Measurements from ENCODE around the gene CLCA4.

The CLCA4 gene

GRCh38 chr1:86542631-86543030 is 4.2 kb upstream of the CLCA4 start:
- no peak overlapping the region for H3K14ac ChIP-seq (ENCODE audit: low read length in 2 of 2)
- H2AFZ ChIP-seq (ENCODE audit: low read depth, low read length): no peak overlapping the region
- H3K79me1 ChIP-seq (replicated peaks; ENCODE audit: low read length, poor library complexity, severe bottlenecking): no peaks in the 10 kb centered on the region
- no peak overlapping the region for H4K91ac ChIP-seq (ENCODE audit: low read length)
- no peaks in the 10 kb centered on the region for H3K27me3 ChIP-seq (ENCODE audit: control insufficient read depth in 1 of 2, insufficient read depth in 1 of 2, low read length in 2 of 2)
- H3K4ac ChIP-seq (ENCODE audit: low read depth in 1 of 2, low read length in 2 of 2): no peak overlapping the region
- DNase-seq: no peak
- no peaks in the 10 kb centered on the region for H3K4me1 ChIP-seq (ENCODE audit: control insufficient read depth, insufficient read depth, low read depth, low read length)
- H3K18ac ChIP-seq (ENCODE audit: low read depth in 1 of 2, low read length in 2 of 2): no peak overlapping the region
- H3K4me2 ChIP-seq (ENCODE audit: low read length, poor library complexity, severe bottlenecking): no peak overlapping the region
- H2BK120ac ChIP-seq (ENCODE audit: low read depth, low read length): no peak overlapping the region
- H2BK15ac ChIP-seq (ENCODE audit: low read depth, poor library complexity, severe bottlenecking): no peak overlapping the region
- H3K9me3 ChIP-seq (ENCODE audit: control insufficient read depth, low read length): no peaks in the 10 kb centered on the region
- no peak overlapping the region for H3K27ac ChIP-seq (ENCODE audit: low read length, poor library complexity, severe bottlenecking)
- H2BK12ac ChIP-seq (ENCODE audit: low read length in 2 of 2): no peak overlapping the region
- no peak overlapping the region for H3K4me3 ChIP-seq (ENCODE audit: insufficient read depth in 1 of 2, low read depth in 1 of 2, low read length in 2 of 2)
- H2AK5ac ChIP-seq (ENCODE audit: low read length, severe bottlenecking): no peak overlapping the region
- H4K8ac ChIP-seq (ENCODE audit: low read length): no peak overlapping the region
- H2BK5ac ChIP-seq (ENCODE audit: low read depth, low read length, poor library complexity, severe bottlenecking): no peak overlapping the region
- no peaks in the 10 kb centered on the region for H3K36me3 ChIP-seq (ENCODE audit: control insufficient read depth in 1 of 2, insufficient read depth in 2 of 2, low read depth in 1 of 2, low read length in 2 of 2)
- H3K9ac ChIP-seq (ENCODE audit: low read length): no peak overlapping the region
- no peak overlapping the region for H3K23ac ChIP-seq (ENCODE audit: low read length in 2 of 2)

GRCh38 chr1:86548839-86549238 is 2.0 kb downstream of the CLCA4 start:
- no peak overlapping the region for H3K4me2 ChIP-seq (ENCODE audit: low read length, poor library complexity, severe bottlenecking)
- H4K91ac ChIP-seq (ENCODE audit: low read length): no peak overlapping the region
- no peak overlapping the region for H2BK15ac ChIP-seq (ENCODE audit: low read depth, poor library complexity, severe bottlenecking)
- no peak overlapping the region for H3K23ac ChIP-seq (ENCODE audit: low read length in 2 of 2)
- no peaks in the 10 kb centered on the region for H3K36me3 ChIP-seq (ENCODE audit: control insufficient read depth in 1 of 2, insufficient read depth in 2 of 2, low read depth in 1 of 2, low read length in 2 of 2)
- DNase-seq: no peak
- H3K9me3 ChIP-seq (ENCODE audit: control insufficient read depth, low read length): no peaks in the 10 kb centered on the region
- H4K8ac ChIP-seq (ENCODE audit: low read length): no peak overlapping the region
- no peaks in the 10 kb centered on the region for H3K79me1 ChIP-seq (replicated peaks; ENCODE audit: low read length, poor library complexity, severe bottlenecking)
- H2BK12ac ChIP-seq (ENCODE audit: low read length in 2 of 2): no peak overlapping the region
- H2AK5ac ChIP-seq (ENCODE audit: low read length, severe bottlenecking): no peak overlapping the region
- H2BK120ac ChIP-seq (ENCODE audit: low read depth, low read length): no peak overlapping the region
- H3K27ac ChIP-seq (ENCODE audit: low read length, poor library complexity, severe bottlenecking): no peak overlapping the region
- no peak overlapping the region for H3K18ac ChIP-seq (ENCODE audit: low read depth in 1 of 2, low read length in 2 of 2)
- no peaks in the 10 kb centered on the region for H3K4me1 ChIP-seq (ENCODE audit: control insufficient read depth, insufficient read depth, low read depth, low read length)
- H2BK5ac ChIP-seq (ENCODE audit: low read depth, low read length, poor library complexity, severe bottlenecking): no peak overlapping the region
- H3K4ac ChIP-seq (ENCODE audit: low read depth in 1 of 2, low read length in 2 of 2): no peak overlapping the region
- H3K9ac ChIP-seq (ENCODE audit: low read length): no peak overlapping the region
- H3K14ac ChIP-seq (ENCODE audit: low read length in 2 of 2): no peak overlapping the region
- H3K4me3 ChIP-seq (ENCODE audit: insufficient read depth in 1 of 2, low read depth in 1 of 2, low read length in 2 of 2): no peak overlapping the region
- H2AFZ ChIP-seq (ENCODE audit: low read depth, low read length): no peak overlapping the region
- H3K27me3 ChIP-seq (ENCODE audit: control insufficient read depth in 1 of 2, insufficient read depth in 1 of 2, low read length in 2 of 2): no peaks in the 10 kb centered on the region

- Histone ChIP-seq H3K9ac (ENCODE audit: low read length) (no peak overlapping the region), H3K27me3 (ENCODE audit: control insufficient read depth in 1 of 2, insufficient read depth in 1 of 2, low read length in 2 of 2) (no peaks in the 10 kb centered on the region), H4K91ac (ENCODE audit: low read length) (no peak overlapping the region), H2AK5ac (ENCODE audit: low read length, severe bottlenecking) (no peak overlapping the region), H3K79me1 (replicated peaks; ENCODE audit: low read length, poor library complexity, severe bottlenecking) (no peaks in the 10 kb centered on the region), H2AFZ (ENCODE audit: low read depth, low read length) (no peak overlapping the region), H4K8ac (ENCODE audit: low read length) (no peak overlapping the region), H3K23ac (ENCODE audit: low read length in 2 of 2) (no peak overlapping the region), H3K18ac (ENCODE audit: low read depth in 1 of 2, low read length in 2 of 2) (no peak overlapping the region), H3K4ac (ENCODE audit: low read depth in 1 of 2, low read length in 2 of 2) (no peak overlapping the region), H2BK5ac (ENCODE audit: low read depth, low read length, poor library complexity, severe bottlenecking) (no peak overlapping the region), H3K4me1 (ENCODE audit: control insufficient read depth, insufficient read depth, low read depth, low read length) (no peaks in the 10 kb centered on the region), H3K27ac (ENCODE audit: low read length, poor library complexity, severe bottlenecking) (no peak overlapping the region), H3K36me3 (ENCODE audit: control insufficient read depth in 1 of 2, insufficient read depth in 2 of 2, low read depth in 1 of 2, low read length in 2 of 2) (no peaks in the 10 kb centered on the region), H3K4me3 (ENCODE audit: insufficient read depth in 1 of 2, low read depth in 1 of 2, low read length in 2 of 2) (no peak overlapping the region), H3K9me3 (ENCODE audit: control insufficient read depth, low read length) (no peaks in the 10 kb centered on the region), H2BK12ac (ENCODE audit: low read length in 2 of 2) (no peak overlapping the region), H2BK120ac (ENCODE audit: low read depth, low read length) (no peak overlapping the region), H3K14ac (ENCODE audit: low read length in 2 of 2) (no peak overlapping the region), H2BK15ac (ENCODE audit: low read depth, poor library complexity, severe bottlenecking) (no peak overlapping the region), H3K4me2 (ENCODE audit: low read length, poor library complexity, severe bottlenecking) (no peak overlapping the region)
- 83% methylated on average over 3 of the region's 3 CpGs for WGBS
- DNase-seq: no peak
Observed at GRCh38 chr1:86551305-86551704, 4.4 kb downstream of the CLCA4 start.

GRCh38 chr1:86552376-86552775 is 5.5 kb downstream of the CLCA4 start:
- H3K4me1 ChIP-seq (ENCODE audit: control insufficient read depth, insufficient read depth, low read depth, low read length): no peaks in the 10 kb centered on the region
- H2AFZ ChIP-seq (ENCODE audit: low read depth, low read length): no peak overlapping the region
- 95% methylated on average over 19 of the region's 19 CpGs for WGBS
- no peak overlapping the region for H3K23ac ChIP-seq (ENCODE audit: low read length in 2 of 2)
- peaks cover under 1% of the 10 kb centered on the region for H3K9me3 ChIP-seq (ENCODE audit: control insufficient read depth, low read length)
- no peak overlapping the region for H3K4me3 ChIP-seq (ENCODE audit: insufficient read depth in 1 of 2, low read depth in 1 of 2, low read length in 2 of 2)
- H3K79me1 ChIP-seq (replicated peaks; ENCODE audit: low read length, poor library complexity, severe bottlenecking): no peaks in the 10 kb centered on the region
- H2BK5ac ChIP-seq (ENCODE audit: low read depth, low read length, poor library complexity, severe bottlenecking): no peak overlapping the region
- H4K91ac ChIP-seq (ENCODE audit: low read length): no peak overlapping the region
- H2AK5ac ChIP-seq (ENCODE audit: low read length, severe bottlenecking): no peak overlapping the region
- H2BK15ac ChIP-seq (ENCODE audit: low read depth, poor library complexity, severe bottlenecking): no peak overlapping the region
- H3K4me2 ChIP-seq (ENCODE audit: low read length, poor library complexity, severe bottlenecking): no peak overlapping the region
- H2BK120ac ChIP-seq (ENCODE audit: low read depth, low read length): no peak overlapping the region
- H4K8ac ChIP-seq (ENCODE audit: low read length): no peak overlapping the region
- DNase-seq: no peak
- H3K27me3 ChIP-seq (ENCODE audit: control insufficient read depth in 1 of 2, insufficient read depth in 1 of 2, low read length in 2 of 2): no peaks in the 10 kb centered on the region
- no peak overlapping the region for H3K9ac ChIP-seq (ENCODE audit: low read length)
- H3K36me3 ChIP-seq (ENCODE audit: control insufficient read depth in 1 of 2, insufficient read depth in 2 of 2, low read depth in 1 of 2, low read length in 2 of 2): no peaks in the 10 kb centered on the region
- H3K4ac ChIP-seq (ENCODE audit: low read depth in 1 of 2, low read length in 2 of 2): no peak overlapping the region
- no peak overlapping the region for H3K18ac ChIP-seq (ENCODE audit: low read depth in 1 of 2, low read length in 2 of 2)
- H3K27ac ChIP-seq (ENCODE audit: low read length, poor library complexity, severe bottlenecking): no peak overlapping the region
- H3K14ac ChIP-seq (ENCODE audit: low read length in 2 of 2): no peak overlapping the region
- no peak overlapping the region for H2BK12ac ChIP-seq (ENCODE audit: low read length in 2 of 2)
